HepG2 (cell line): ENCODE data around the gene NFX1. TPM values are rescaled to one million over a fixed set of nuclear protein-coding genes. Genes with fewer than 3 reads are reported as not detected.

Experiments
- CEBPG ChIP-seq: IDR thresholded peaks from 2 replicates; pipeline ENCODE4 v1.6.1; 2016
- EZH2 ChIP-seq: conservative IDR thresholded peaks from 2 replicates; pipeline ENCODE4 v1.6.1; 2012; ENCODE audit warnings: mild to moderate bottlenecking, low read depth, low read length, moderate library complexity
- ISL2 ChIP-seq: sonication (generic); formaldehyde crosslinking; IDR thresholded peaks from 2 replicates; pipeline ENCODE4 v1.5.0; 2020; ENCODE audit warnings: missing genetic modification reagents
- MXD3 ChIP-seq: IDR thresholded peaks from 2 replicates; pipeline ENCODE4 v1.6.1; 2016; ENCODE audit warnings: mild to moderate bottlenecking, missing biosample characterization, missing genetic modification reagents
- MYC ChIP-seq: sonication (generic); formaldehyde crosslinking; IDR thresholded peaks from 2 replicates; pipeline ENCODE4 v1.9.0; 2021; ENCODE audit warnings: missing genetic modification reagents, borderline replicate concordance
- RFX3 ChIP-seq: IDR thresholded peaks from 2 replicates; pipeline ENCODE4 v1.6.1; 2016; ENCODE audit warnings: missing biosample characterization, missing genetic modification reagents
- SOX5 ChIP-seq: IDR thresholded peaks from 2 replicates; pipeline ENCODE4 v1.6.1; 2016; ENCODE audit warnings: borderline replicate concordance
- SPEN ChIP-seq: sonication (generic); formaldehyde crosslinking; IDR thresholded peaks from 2 replicates; pipeline ENCODE4 v1.5.1; 2020; ENCODE audit warnings: low read depth, mild to moderate bottlenecking, missing genetic modification reagents
- ZBTB34 ChIP-seq: sonication (generic); formaldehyde crosslinking; IDR thresholded peaks from 2 replicates; pipeline ENCODE4 v1.8.0; 2022; ENCODE audit warnings: mild to moderate bottlenecking, missing genetic modification reagents
- ZEB1 ChIP-seq: IDR thresholded peaks from 2 replicates; pipeline ENCODE4 v1.6.1; 2012; ENCODE audit warnings: mild to moderate bottlenecking, low read depth, inconsistent platforms; ENCODE audit not compliant: insufficient replicate concordance
- ZNF546 ChIP-seq: sonication (generic); formaldehyde crosslinking; conservative IDR thresholded peaks from 2 replicates; pipeline ENCODE4 v1.8.1; 2023; ENCODE audit warnings: mild to moderate bottlenecking, missing genetic modification reagents
- ZNF558 ChIP-seq: sonication (generic); formaldehyde crosslinking; IDR thresholded peaks from 2 replicates; pipeline ENCODE4 v1.9.0; 2022; ENCODE audit warnings: mild to moderate bottlenecking, missing genetic modification reagents, borderline replicate concordance
- ZNF7 ChIP-seq: IDR thresholded peaks from 2 replicates; pipeline ENCODE4 v1.6.1; 2016; ENCODE audit warnings: missing biosample characterization, missing genetic modification reagents
- ZNF709 ChIP-seq: sonication (generic); formaldehyde crosslinking; IDR thresholded peaks from 2 replicates; pipeline ENCODE4 v1.5.0; 2020; ENCODE audit warnings: mild to moderate bottlenecking, missing genetic modification reagents
- ZNF773 ChIP-seq: sonication (generic); formaldehyde crosslinking; IDR thresholded peaks from 2 replicates; pipeline ENCODE4 v1.4.0; 2020; ENCODE audit warnings: missing genetic modification reagents, borderline replicate concordance
- ZNF816 ChIP-seq: sonication (generic); formaldehyde crosslinking; IDR thresholded peaks from 2 replicates; pipeline ENCODE4 v1.8.0; 2022; ENCODE audit warnings: missing genetic modification reagents, mild to moderate bottlenecking, borderline replicate concordance
- ZNF891 ChIP-seq: sonication (generic); formaldehyde crosslinking; IDR thresholded peaks from 2 replicates; pipeline ENCODE4 v1.5.0; 2020; ENCODE audit warnings: mild to moderate bottlenecking, missing genetic modification reagents
- ZSCAN5A ChIP-seq: sonication (generic); formaldehyde crosslinking; IDR thresholded peaks from 2 replicates; pipeline ENCODE4 v1.8.0; 2022; ENCODE audit warnings: mild to moderate bottlenecking, missing genetic modification reagents, borderline replicate concordance
- polyA plus RNA-seq, 8 experiments: library from polyadenylated mRNA; depleted of rRNA in 3 of 8; stranded (reverse) in 7 of 8; unstranded in 1 of 8; fragments of >200 nt; fragmentation: Illumina TruSeq in 4 of 8; extraction: Trizol in 4 of 8; gene quantifications; 2 replicates each; pipeline versions ENCODE4 v1.2.1 to v1.2.3, GENCODE V29; 2011 to 2016; ENCODE audit warnings: low read depth in 4 of 8, missing spikeins in 1 of 8, mixed read lengths in 1 of 8; ENCODE audit not compliant: insufficient read depth in 1 of 8
- total RNA-seq, 5 experiments: library from RNA; depleted of rRNA; stranded (reverse); fragments of >200 nt; fragmentation: Illumina TruSeq; extraction: Trizol; gene quantifications; 2 replicates each; pipeline ENCODE4 v1.2.3, GENCODE V29; 2016; ENCODE audit warnings: low read depth in 1 of 5
- TF ChIP-seq, protein P1 (sequence below): sonication (generic); formaldehyde crosslinking; IDR thresholded peaks from 2 replicates; pipeline ENCODE4 v1.4.0; 2020; ENCODE audit warnings: missing genetic modification reagents
- TF ChIP-seq, protein P2 (sequence below): sonication (generic); formaldehyde crosslinking; IDR thresholded peaks from 2 replicates; pipeline ENCODE4 v1.4.0; 2020; ENCODE audit warnings: mild to moderate bottlenecking, low read depth, missing genetic modification reagents

NFX1 gene
- total and polyA plus RNA-seq, 2 of the 13 experiments (the other 11 are each of a cell fraction or from before 2014, with no cell fraction given): 23.9 to 27.5 TPM

DNA sequence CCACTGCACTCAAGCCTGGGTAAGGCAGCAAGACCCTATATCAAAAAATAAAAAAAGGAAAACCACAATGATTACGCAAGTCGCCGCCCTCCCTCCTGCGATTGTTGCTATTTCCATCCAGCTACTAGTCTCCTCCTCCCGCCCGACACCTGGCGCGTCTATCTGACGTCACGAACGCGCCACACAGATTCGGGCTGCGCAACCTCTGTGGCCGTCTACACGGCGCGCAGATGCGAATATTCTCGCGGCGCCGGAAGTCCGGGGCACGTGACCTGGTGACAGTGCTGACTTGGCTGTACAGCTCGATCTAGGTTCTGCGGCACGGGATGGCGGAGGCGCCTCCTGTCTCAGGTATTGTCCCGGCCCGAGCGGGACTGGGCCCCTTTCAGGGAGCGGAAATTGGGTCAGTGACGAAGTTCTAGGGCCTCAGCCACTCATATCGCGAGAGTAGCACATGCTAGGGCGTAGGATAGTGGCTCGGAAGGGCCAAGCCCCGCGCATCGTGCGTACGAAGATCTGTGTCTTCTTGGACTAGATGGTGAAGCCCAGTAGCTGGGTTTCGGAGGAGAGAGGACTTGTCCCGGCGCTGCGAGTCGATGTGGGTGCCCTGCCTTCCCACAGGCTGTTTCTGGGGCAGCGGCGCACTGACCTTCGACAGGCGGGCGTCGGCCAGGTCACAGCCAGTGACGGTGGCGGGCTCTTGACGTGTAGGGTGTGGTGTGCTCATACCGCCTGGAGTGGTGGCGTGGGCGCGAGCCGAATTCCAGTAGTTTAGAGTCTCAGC lies at the start of gene NFX1 (continued):
- TF ChIP-seq MXD3 (CRISPR knock-in tag) (peak; percentile 96), SOX5 (CRISPR knock-in tag) (peak; percentile 46), ZNF816 (peak; percentile 88; the same call in 1 of the 2 replicates), SPEN (CRISPR knock-in tag) (peak; percentile 92), ZNF773 (CRISPR knock-in tag) (0 out of 2 replicates have a peak, but pooled peaks have one; percentile 70), ZNF546 (CRISPR knock-in tag) (peak; percentile 84; the same call in 1 of the 2 replicates), ISL2 (CRISPR knock-in tag) (peak; percentile 82), CEBPG (peak; percentile 97), ZNF558 (CRISPR knock-in tag) (0 out of 2 replicates have a peak, but pooled peaks have one; percentile 86), ZEB1 (no peak), ZNF891 (CRISPR knock-in tag) (peak; percentile 97; the same call in 1 of the 2 replicates), MYC (CRISPR knock-in tag) (peak; percentile 97), EZH2 (no peak), ZBTB34 (CRISPR knock-in tag) (peak; percentile 91), RFX3 (CRISPR knock-in tag) (no peak), ZNF709 (CRISPR knock-in tag) (peak; percentile 97), ZNF7 (CRISPR knock-in tag) (0 out of 2 replicates have a peak, but pooled peaks have one; percentile 54), ZSCAN5A (peak; percentile 87; the same call in 1 of the 2 replicates)
- TF ChIP-seq, protein P1, sequence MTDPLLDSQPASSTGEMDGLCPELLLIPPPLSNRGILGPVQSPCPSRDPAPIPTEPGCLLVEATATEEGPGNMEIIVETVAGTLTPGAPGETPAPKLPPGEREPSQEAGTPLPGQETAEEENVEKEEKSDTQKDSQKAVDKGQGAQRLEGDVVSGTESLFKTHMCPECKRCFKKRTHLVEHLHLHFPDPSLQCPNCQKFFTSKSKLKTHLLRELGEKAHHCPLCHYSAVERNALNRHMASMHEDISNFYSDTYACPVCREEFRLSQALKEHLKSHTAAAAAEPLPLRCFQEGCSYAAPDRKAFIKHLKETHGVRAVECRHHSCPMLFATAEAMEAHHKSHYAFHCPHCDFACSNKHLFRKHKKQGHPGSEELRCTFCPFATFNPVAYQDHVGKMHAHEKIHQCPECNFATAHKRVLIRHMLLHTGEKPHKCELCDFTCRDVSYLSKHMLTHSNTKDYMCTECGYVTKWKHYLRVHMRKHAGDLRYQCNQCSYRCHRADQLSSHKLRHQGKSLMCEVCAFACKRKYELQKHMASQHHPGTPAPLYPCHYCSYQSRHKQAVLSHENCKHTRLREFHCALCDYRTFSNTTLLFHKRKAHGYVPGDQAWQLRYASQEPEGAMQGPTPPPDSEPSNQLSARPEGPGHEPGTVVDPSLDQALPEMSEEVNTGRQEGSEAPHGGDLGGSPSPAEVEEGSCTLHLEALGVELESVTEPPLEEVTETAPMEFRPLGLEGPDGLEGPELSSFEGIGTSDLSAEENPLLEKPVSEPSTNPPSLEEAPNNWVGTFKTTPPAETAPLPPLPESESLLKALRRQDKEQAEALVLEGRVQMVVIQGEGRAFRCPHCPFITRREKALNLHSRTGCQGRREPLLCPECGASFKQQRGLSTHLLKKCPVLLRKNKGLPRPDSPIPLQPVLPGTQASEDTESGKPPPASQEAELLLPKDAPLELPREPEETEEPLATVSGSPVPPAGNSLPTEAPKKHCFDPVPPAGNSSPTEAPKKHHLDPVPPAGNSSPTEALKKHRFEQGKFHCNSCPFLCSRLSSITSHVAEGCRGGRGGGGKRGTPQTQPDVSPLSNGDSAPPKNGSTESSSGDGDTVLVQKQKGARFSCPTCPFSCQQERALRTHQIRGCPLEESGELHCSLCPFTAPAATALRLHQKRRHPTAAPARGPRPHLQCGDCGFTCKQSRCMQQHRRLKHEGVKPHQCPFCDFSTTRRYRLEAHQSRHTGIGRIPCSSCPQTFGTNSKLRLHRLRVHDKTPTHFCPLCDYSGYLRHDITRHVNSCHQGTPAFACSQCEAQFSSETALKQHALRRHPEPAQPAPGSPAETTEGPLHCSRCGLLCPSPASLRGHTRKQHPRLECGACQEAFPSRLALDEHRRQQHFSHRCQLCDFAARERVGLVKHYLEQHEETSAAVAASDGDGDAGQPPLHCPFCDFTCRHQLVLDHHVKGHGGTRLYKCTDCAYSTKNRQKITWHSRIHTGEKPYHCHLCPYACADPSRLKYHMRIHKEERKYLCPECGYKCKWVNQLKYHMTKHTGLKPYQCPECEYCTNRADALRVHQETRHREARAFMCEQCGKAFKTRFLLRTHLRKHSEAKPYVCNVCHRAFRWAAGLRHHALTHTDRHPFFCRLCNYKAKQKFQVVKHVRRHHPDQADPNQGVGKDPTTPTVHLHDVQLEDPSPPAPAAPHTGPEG (CRISPR knock-in tag): peak; percentile 69; the same call in 1 of the 2 replicates
- TF ChIP-seq, protein P2, sequence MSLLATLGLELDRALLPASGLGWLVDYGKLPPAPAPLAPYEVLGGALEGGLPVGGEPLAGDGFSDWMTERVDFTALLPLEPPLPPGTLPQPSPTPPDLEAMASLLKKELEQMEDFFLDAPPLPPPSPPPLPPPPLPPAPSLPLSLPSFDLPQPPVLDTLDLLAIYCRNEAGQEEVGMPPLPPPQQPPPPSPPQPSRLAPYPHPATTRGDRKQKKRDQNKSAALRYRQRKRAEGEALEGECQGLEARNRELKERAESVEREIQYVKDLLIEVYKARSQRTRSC (CRISPR knock-in tag): no peak
